NB4 (cell line): ENCODE measurements around the gene PLD4.
A peak's percentile ranks its signal among the peaks of the same experiment; 100 is the strongest.

Source experiments
- DNase-seq: peaks from one replicate; pipeline ENCODE4 v3.0.0; 2010; ENCODE audit warnings: low read depth
- H3K4me3 ChIP-seq: one replicate; pipeline ENCODE4 v1.5.1; 2011; ENCODE audit warnings: mild to moderate bottlenecking, low read depth, low read length, moderate library complexity
- MYC ChIP-seq: IDR thresholded peaks from 2 replicates; pipeline ENCODE4 v1.6.1; 2011; ENCODE audit warnings: low read depth, low read length
- POLR2A ChIP-seq: IDR thresholded peaks from 2 replicates; pipeline ENCODE4 v1.6.1; 2011; ENCODE audit warnings: mild to moderate bottlenecking; ENCODE audit not compliant: insufficient read length; ENCODE audit errors: extremely low read depth
- TF ChIP-seq, protein P1 (sequence below): IDR thresholded peaks from one replicate; pipeline ENCODE4 v1.5.1; 2012; ENCODE audit warnings: low read depth, low read length
- TF ChIP-seq, protein P2 (sequence below): IDR thresholded peaks from 2 replicates; pipeline ENCODE4 v1.6.1; 2011; ENCODE audit warnings: low read depth, low read length

The PLD4 gene

DNA sequence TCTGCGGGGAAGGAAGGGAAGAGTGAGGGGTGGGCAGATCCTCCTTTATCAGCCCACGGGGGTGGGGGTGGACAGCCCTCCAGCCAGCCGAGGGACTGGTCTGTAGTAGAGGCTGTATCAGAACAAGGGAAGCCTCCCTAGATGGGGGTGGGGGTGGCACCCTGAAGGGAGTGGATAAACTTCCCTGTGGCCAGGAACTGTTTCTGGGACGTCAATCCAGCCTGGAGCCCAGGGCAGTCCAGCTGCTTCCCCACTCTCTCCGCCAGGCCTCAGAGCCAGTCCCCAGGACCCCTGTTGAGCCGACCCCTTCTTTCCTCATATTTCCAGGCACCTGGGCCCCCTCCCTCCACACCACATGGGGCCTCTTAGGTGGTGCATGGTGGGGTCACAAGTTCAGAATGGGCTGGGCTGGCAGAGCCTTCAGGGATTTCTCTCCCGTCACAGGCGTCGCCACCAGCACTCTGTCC, 6.7 kb downstream of the PLD4 start:
- TF ChIP-seq, protein P1, sequence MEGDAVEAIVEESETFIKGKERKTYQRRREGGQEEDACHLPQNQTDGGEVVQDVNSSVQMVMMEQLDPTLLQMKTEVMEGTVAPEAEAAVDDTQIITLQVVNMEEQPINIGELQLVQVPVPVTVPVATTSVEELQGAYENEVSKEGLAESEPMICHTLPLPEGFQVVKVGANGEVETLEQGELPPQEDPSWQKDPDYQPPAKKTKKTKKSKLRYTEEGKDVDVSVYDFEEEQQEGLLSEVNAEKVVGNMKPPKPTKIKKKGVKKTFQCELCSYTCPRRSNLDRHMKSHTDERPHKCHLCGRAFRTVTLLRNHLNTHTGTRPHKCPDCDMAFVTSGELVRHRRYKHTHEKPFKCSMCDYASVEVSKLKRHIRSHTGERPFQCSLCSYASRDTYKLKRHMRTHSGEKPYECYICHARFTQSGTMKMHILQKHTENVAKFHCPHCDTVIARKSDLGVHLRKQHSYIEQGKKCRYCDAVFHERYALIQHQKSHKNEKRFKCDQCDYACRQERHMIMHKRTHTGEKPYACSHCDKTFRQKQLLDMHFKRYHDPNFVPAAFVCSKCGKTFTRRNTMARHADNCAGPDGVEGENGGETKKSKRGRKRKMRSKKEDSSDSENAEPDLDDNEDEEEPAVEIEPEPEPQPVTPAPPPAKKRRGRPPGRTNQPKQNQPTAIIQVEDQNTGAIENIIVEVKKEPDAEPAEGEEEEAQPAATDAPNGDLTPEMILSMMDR, result no peak
- TF ChIP-seq, protein P2, sequence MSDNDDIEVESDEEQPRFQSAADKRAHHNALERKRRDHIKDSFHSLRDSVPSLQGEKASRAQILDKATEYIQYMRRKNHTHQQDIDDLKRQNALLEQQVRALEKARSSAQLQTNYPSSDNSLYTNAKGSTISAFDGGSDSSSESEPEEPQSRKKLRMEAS, result no peak
- TF ChIP-seq MYC (no peak), POLR2A (no peak)
- DNase-seq, result no peak
- H3K4me3 ChIP-seq, result no peak overlapping the region

DNA sequence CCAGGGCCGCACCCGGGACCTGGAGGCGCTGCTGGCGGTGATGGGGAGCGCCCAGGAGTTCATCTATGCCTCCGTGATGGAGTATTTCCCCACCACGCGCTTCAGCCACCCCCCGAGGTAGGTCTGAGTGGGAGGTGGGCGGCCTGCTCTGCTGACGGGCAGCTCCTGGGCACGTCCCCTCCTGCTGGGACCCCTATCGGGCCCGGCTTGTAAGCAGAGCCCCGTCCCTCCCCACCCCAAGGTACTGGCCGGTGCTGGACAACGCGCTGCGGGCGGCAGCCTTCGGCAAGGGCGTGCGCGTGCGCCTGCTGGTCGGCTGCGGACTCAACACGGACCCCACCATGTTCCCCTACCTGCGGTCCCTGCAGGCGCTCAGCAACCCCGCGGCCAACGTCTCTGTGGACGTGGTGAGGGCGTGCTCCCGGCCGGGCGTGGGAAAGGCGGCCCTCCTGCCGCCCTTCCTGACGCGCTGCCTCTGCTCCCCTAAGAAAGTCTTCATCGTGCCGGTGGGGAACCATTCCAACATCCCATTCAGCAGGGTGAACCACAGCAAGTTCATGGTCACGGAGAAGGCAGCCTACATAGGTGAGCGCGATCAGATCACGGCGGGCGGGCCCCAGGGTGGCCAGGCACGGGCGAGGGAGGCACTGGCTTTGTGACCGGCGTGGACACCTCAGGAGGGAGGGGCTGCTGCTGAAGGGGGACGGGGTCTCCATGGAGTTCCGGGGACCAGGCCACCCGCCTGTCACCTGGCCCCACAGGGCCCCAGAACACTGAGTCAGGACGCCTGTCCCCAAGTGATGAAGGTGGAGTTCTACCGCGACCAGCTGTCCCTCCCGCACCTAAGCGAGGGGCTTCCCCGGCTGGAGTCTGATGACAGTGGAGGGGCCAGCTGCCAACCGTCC, 7.3 kb downstream of the PLD4 start:
- TF ChIP-seq, protein P1, result no peak
- TF ChIP-seq, protein P2, result no peak
- TF ChIP-seq MYC (no peak), POLR2A (no peak)
- no peak for DNase-seq
- no peak overlapping the region for H3K4me3 ChIP-seq

DNA sequence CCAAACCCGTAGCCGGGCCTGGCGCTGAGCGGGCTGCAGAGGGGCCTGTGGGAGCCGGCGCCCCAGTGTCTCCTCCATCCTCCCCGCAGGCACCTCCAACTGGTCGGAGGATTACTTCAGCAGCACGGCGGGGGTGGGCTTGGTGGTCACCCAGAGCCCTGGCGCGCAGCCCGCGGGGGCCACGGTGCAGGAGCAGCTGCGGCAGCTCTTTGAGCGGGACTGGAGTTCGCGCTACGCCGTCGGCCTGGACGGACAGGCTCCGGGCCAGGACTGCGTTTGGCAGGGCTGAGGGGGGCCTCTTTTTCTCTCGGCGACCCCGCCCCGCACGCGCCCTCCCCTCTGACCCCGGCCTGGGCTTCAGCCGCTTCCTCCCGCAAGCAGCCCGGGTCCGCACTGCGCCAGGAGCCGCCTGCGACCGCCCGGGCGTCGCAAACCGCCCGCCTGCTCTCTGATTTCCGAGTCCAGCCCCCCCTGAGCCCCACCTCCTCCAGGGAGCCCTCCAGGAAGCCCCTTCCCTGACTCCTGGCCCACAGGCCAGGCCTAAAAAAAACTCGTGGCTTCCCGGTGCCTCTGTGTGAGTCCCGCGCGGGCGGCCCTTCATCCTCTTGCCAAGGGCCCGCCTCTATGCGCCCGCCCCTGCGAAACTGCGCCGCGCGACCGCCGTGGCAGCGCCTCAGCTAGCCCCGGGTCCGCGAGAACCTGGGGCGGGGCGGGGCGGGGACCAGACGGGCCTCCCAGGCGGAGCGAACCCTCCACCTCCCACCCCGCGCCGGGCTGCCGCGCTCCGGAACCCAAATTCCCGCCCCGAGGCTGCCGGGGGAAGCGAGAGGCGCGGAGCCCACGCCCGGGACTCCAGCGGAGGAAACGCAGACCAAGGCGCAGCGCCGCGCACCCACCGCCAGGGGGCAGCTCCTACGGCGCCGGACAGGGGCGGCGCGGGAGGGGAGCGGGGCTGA, 8.3 kb downstream of the PLD4 start:
- TF ChIP-seq, protein P1, result peak; percentile 52
- no peak for TF ChIP-seq POLR2A
- DNase-seq, result peak; percentile 74
- H3K4me3 ChIP-seq, result no peak overlapping the region

DNA sequence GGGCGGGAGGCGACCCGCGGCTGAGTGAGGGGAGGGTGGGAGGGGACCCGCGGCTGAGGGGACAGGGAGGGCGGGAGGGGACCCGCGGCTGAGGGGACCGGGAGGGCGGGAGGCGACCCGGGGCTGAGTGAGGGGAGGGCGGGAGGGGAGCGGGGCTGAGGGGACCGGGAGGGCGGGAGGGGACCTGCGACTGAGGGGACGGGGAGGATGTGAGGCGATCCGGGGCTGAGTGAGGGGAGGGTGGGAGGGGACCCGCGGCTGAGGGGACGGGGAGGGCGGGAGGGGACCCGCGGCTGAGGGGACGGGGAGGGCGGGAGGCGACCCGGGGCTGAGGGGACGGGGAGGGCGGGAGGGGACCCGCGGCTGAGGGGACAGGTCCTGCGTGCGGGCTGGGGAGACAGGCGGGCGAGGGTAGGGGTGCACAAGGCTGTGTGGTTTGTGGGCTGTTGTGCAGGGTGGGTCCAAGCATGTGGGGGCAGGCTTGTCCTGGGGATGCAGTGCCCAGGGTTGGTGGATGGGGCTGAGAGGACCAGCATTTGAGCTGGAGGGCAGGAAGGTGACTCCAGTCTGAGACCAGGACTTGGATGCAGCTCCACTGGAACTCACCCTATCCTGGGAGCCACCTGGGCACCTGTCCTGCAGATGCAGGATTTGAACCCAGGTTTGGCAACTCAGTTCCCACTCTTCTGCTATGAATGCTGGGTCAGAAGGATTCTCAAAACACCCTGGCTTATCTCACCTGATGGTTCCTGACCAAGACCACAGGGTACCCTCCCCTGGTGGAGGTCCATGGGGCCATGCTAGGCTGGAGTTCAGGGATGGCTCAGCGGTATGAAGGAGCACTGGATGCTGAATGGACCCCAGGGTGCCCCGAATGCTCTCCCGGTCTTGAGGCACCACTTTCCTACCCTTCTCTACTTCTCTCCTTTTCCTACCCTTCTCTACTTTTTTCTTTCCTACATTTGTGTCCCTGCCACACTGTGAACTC, 9.4 kb downstream of the PLD4 start:
- H3K4me3 ChIP-seq, result no peak overlapping the region
- no peak for DNase-seq
- TF ChIP-seq, protein P2, result no peak
- TF ChIP-seq, protein P1, result no peak
- no peak for TF ChIP-seq POLR2A
- TF ChIP-seq MYC, result no peak

DNA sequence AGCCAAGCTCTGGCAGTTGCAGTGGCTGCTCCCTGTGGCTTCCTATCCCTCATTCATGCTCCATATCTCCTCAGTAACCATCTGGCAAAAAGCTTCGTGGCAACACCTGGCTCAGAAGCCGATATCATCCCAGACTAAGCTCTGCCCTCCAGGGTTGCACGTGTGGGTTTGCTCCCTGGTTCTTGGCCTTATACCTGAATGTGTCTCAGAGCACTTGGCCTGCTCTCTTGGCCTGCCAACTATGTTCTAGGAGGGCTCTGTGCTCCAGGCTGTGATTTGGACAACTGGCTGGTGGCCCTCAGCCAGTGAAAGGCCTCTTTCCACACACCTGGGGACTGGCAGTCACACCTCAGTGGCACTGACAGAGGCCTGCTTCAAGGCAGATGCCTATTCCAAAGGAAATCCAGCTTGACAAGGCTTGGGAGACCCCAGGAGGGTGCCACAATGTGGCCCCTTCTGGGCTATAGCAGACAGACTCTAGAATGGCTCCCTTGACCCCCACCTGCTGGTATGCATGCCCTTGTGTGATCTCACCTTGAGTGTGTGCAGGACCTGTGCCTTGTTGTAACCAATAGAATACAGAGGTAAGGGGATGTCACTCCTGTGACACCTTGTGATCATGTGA, 10.5 kb downstream of the PLD4 start:
- TF ChIP-seq, protein P1, result no peak
- TF ChIP-seq POLR2A (no peak), MYC (no peak)
- TF ChIP-seq, protein P2, result no peak
- H3K4me3 ChIP-seq, result no peak overlapping the region
- DNase-seq, result no peak
